ENCODE measurements around the gene GLDN. TPM values are rescaled to one million over a fixed set of nuclear protein-coding genes. Genes with fewer than 3 reads are reported as not detected.

Gene GLDN
- total RNA-seq, 1 experiment from 2014 or later: 1.3 TPM

DNA sequence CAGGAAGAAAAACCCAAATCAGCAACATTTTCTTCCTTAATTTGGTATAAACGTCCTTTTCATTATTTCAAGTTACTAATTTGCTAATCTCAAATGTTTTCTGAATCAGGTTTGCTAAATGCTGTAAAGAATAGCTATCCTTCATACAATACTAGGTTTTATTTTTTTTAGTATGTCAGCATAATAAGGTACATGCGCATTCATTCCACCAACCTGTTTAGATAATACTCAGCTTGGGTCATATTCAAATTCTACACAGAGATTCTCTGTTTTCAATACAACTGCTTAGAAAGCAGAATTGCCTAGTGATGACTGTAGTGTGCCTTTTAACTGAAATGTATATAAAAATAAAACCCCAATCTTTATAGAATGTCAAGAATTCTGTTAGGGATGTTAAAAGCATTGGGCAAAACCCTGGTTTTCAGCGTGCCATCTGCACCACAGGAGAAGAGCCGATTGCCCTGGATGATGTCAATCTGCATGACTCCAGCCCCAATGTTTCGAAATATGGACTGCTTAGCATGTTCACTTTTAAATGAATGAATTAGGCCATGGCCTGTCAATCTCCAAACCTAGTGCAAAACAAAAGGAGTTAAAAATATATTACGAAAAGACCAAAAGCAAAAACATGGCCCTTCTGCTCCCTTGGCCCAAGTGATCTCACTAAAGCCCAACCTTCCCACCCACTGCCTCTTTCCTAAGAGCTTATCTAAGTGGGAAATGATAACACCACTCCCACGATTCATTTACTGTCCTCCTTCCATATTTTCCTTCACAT is 107.4 kb downstream of the GLDN start:
- no peaks in the 10 kb centered on the region for H3K27me3 ChIP-seq (ENCODE audit: insufficient read depth, low read length)
- Mint-ChIP-seq H3K9me3 (no peaks in the 10 kb centered on the region; a peak in 1 of 5 replicates), H3K36me3 (ENCODE audit: insufficient read depth in 1 of 3, low read depth in 3 of 3) (peaks cover 1 to 11% (median 3%) of the 10 kb centered on the region in 3 experiments; a peak in 2 of 7 replicates), H3K4me1 (peaks cover 7 to 16% of the 10 kb centered on the region in 2 experiments), H3K27me3 (ENCODE audit: low read depth) (no peaks in the 10 kb centered on the region), H3K27ac (no peak overlapping the region), H3K4me3 (no peak overlapping the region)
- H3K23me2 ChIP-seq (ENCODE audit: insufficient read length, low read depth, low read length, poor library complexity, severe bottlenecking): no peaks in the 10 kb centered on the region
- H3K79me2 ChIP-seq (ENCODE audit: insufficient read depth, low read length): no peaks in the 10 kb centered on the region
- H4K91ac ChIP-seq (ENCODE audit: insufficient read length, low read depth, low read length): no peak overlapping the region
- no peak overlapping the region for H3K4me2 ChIP-seq (ENCODE audit: insufficient read depth, insufficient read length, low read length)
- H3K23ac ChIP-seq (ENCODE audit: insufficient read length, low read depth, low read length): no peak overlapping the region
- no CpG with 5 or more reads among the region's 7 CpGs for WGBS (ENCODE audit: extremely low coverage, insufficient read length, low lambda C conversion rate)
- no peak overlapping the region for H3T11ph ChIP-seq (ENCODE audit: low read length)
- no peak overlapping the region for H2AK5ac ChIP-seq (ENCODE audit: insufficient read length, low read length)
- no peaks in the 10 kb centered on the region for H3K79me1 ChIP-seq (ENCODE audit: insufficient read depth, low read depth, low read length, poor library complexity, severe bottlenecking)
- no peak overlapping the region for H2BK15ac ChIP-seq (ENCODE audit: low read depth, low read length)
- TF ChIP-seq, protein P1, sequence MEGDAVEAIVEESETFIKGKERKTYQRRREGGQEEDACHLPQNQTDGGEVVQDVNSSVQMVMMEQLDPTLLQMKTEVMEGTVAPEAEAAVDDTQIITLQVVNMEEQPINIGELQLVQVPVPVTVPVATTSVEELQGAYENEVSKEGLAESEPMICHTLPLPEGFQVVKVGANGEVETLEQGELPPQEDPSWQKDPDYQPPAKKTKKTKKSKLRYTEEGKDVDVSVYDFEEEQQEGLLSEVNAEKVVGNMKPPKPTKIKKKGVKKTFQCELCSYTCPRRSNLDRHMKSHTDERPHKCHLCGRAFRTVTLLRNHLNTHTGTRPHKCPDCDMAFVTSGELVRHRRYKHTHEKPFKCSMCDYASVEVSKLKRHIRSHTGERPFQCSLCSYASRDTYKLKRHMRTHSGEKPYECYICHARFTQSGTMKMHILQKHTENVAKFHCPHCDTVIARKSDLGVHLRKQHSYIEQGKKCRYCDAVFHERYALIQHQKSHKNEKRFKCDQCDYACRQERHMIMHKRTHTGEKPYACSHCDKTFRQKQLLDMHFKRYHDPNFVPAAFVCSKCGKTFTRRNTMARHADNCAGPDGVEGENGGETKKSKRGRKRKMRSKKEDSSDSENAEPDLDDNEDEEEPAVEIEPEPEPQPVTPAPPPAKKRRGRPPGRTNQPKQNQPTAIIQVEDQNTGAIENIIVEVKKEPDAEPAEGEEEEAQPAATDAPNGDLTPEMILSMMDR (conservative IDR thresholded peaks at IDR 0.05): no peak
- no peak overlapping the region for H4K8ac ChIP-seq (replicated peaks; ENCODE audit: insufficient read length, low read depth, low read length)
- DNase-seq: no peak
- no peak overlapping the region for H2BK12ac ChIP-seq (ENCODE audit: insufficient read length, low read depth, low read length)
- no peaks in the 10 kb centered on the region for H3K9me3 ChIP-seq (ENCODE audit: control insufficient read depth, low read depth, low read length)
- H3K18ac ChIP-seq (ENCODE audit: insufficient read length, low read depth, low read length): no peak overlapping the region
- H3K56ac ChIP-seq (ENCODE audit: insufficient read length, low read depth, low read length): no peak overlapping the region
- no peak overlapping the region for H2BK20ac ChIP-seq (ENCODE audit: low read depth, low read length, poor library complexity, severe bottlenecking)
- H2AFZ ChIP-seq (ENCODE audit: low read length): no peak overlapping the region
- H3K14ac ChIP-seq (ENCODE audit: insufficient read depth, low read length): no peak overlapping the region
- H2BK120ac ChIP-seq (ENCODE audit: low read depth, low read length, poor library complexity, severe bottlenecking): no peak overlapping the region
- no peak overlapping the region for H3K27ac ChIP-seq (ENCODE audit: insufficient read length, low read depth, low read length)
- H4K5ac ChIP-seq (ENCODE audit: insufficient read length, low read depth, low read length): no peak overlapping the region
- H2BK5ac ChIP-seq (ENCODE audit: insufficient read length, low read length): no peak overlapping the region
- no peak overlapping the region for H3K4ac ChIP-seq (ENCODE audit: low read depth, low read length)
- no peak overlapping the region for H3K9ac ChIP-seq (ENCODE audit: extremely low read depth, insufficient read length, low read length)
- no peaks in the 10 kb centered on the region for H3K4me1 ChIP-seq (ENCODE audit: insufficient read depth, low read length)
- no peaks in the 10 kb centered on the region for H4K20me1 ChIP-seq (ENCODE audit: control insufficient read depth, insufficient read depth, insufficient read length)
